RPMI8226 (cell line): ENCODE results near the gene TEKT4.
"Not testable (repeated sequence)": the region's sequence is repeated elsewhere in the genome, so short reads cannot be mapped to it uniquely, and the experiment has no call there.

Experiments
- DNase-seq: peaks from one replicate; pipeline ENCODE4 v3.0.0-alpha.2; 2015

Gene TEKT4, protein sequence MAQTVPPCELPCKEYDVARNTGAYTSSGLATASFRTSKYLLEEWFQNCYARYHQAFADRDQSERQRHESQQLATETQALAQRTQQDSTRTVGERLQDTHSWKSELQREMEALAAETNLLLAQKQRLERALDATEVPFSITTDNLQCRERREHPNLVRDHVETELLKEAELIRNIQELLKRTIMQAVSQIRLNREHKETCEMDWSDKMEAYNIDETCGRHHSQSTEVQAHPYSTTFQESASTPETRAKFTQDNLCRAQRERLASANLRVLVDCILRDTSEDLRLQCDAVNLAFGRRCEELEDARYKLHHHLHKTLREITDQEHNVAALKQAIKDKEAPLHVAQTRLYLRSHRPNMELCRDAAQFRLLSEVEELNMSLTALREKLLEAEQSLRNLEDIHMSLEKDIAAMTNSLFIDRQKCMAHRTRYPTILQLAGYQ

DNA sequence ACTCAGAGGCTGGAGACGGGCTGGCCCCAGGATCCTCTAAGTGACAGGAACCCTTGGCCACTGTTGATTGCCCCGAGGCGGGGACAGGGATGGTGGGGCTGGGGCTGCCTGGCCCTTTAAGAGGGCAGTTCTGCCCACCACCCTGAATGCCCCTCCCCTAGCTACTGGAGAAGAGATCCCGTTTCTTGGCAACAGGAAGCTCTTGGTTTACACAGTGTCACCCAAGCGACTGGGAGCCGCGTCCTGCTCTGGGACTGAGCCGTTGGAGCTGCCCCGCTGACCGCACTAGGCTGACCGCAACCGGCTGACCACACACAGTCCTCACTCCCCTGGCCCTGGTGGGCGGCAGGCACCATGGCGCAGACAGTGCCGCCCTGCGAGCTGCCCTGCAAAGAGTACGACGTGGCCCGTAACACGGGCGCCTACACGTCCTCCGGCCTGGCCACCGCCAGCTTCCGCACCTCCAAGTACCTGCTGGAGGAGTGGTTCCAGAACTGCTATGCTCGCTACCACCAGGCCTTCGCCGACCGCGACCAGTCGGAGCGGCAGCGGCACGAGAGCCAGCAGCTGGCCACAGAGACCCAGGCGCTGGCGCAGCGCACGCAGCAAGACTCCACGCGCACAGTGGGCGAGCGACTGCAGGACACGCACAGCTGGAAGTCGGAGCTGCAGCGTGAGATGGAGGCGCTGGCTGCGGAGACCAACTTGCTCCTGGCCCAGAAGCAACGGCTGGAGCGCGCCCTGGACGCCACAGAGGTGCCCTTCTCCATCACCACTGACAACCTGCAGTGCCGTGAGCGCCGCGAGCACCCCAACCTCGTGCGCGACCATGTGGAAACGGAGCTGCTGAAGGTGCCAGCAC is at the start of gene TEKT4:
TSS of gene TEKT4 (plus strand) at position 205 of the 862 bp plus-strand sequence. CDS start at position 355, 150 bp downstream.
- no peak for DNase-seq

DNA sequence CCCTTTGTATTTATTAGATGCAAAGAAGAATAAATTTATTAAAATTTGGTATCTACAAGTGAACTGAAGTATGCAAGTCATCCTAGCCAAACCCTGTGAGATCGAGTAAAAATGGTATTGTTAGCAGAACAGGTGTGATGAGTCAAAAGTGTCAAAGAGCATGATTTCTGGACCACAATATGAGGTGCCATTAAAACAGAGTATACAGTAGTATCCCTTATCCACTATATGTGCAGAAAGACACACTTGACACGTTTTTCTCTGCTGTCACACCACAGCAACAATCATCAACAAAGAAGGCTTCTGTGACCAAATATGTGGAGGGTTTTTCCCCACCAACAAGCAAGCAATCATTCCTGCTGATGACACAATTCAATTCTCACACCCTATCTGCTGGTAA is 32.0 kb upstream of the TEKT4 start:
- not testable (repeated sequence) for DNase-seq

DNA sequence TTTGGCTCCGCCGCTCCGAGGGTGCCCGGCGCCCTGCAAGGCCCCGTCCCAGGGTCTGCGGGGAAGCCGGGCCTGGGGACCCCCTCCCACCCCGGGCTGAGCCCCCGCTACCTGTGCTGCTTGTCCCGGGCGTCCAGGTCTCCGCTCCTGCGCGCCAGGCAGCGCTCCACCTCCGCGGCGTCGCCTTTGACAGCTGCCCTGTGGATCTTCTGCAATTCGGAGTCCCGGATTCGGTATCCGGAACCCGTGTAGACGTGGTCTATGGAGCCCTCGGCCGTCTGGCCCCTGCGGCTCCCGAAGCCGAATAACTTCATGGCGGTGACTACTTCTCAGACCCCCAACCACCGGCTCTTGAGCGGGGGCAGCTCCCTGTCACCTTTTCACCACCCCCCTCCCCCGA is 14.4 kb upstream of the TEKT4 start:
- DNase-seq: not testable (repeated sequence)

DNA sequence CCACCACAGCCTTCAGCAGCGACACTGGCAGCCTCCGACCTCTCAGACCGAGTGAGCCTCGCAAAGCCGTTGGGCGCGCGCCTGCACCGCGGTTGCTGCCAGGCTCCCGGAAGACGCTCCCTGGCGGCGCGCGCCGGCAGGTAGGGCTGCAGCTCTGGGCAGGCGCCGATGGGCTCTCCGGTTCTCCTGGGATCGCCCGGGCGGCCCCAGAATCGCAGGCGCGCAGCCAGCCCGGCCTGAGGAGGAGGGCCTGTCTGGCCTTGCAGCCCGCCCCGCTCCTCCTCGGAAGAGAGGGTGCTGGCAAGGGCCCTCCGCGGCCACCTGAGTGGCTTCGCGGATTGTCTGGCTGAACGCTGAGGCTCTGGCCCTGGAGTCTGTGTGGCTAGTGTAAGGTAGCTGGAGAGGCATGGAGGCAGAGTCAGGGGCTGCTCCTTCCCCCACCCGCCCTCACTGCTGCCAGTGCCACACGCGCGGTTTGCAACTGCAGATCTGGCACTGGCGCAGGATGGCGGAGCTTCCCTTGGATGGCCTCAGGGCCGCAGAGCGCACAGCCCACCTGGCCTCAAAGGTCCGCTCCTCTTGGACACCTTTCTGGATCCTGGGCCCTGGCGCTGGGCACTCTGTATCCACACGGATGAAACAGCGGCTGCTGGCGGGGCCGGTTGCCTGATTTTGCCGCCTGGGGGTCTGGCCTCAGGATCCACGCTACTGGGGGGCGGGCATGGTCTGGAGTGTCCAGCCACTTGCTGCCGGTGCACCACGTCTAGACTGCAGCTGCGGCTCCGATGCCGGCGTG is 13.7 kb upstream of the TEKT4 start:
- DNase-seq: peak; percentile 51

DNA sequence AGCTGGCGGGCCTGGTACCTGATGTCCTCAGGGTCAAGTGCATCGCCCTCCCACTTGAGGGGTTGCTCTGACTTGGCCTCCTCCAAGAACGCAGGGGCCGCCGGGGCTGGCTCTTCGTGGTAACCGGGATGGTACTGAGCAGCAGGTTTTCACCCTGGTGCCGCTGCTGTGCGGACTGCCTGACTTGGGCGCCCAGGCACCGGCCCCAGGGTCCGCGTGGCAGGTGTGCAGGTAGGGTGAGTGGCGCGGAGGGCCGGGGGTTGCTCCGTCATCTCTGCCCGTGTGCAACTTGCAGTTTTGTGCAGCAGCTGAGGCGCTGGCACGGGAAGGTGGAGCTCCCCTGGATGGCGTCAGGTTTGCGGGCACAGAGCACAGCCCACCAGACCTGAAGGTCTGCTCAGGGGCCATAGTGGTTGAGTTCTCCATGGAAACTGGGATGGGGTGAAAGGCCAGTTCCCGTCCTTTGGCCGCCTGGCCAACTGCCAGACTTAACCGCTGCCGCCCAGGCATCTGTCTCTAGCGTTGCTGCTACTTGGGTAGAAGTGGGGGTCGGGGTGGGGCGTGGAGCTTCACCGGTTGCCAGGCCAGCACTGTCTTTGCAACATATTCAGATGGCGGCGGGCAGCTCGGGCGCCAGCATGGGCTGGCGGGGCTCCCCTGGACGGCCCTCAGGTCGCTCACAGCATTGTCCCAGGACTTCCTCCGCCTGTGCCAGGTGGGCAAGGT is 12.9 kb upstream of the TEKT4 start:
- DNase-seq: not testable (repeated sequence)

DNA sequence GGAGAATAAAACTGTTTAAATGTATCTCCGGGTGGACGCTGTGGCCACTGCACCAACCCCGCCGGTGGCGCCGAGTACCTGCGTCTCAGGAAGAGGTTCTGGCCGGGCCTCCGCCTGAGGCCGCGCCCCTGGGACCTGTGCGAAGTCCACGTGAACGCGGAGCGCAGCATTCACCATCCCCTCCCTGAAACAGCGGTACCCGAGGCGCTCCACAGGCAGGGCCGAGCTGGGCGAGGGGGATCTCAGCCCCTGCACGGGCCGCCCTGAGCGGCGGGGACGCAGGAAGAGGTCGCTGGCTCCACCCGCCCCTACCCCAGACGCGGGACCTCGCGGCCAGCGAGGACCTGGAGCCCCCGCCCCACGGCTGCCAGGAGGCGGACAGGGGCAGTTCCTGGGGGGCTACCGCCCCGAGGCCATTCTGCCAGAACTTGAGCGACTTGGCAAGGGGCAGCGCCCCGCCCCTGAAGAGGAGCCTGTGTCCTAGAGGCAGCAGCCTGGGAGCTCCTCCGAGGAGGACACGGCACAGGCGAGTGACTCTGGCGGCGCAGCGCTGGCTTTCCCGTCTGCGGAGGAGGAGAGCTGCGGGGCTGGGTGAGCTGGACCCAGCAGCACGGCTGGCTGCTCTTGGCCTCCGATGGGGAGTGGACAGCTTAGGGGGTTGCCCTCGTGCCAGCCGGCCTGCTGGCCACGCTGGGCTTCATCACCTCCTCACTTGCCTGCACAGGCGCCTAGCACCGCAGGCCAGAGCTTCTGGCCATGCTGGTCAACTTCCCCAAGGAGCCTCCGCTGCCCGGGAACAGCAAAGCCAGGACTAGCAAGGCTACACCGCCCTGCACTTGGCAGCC is 9.7 kb upstream of the TEKT4 start:
- DNase-seq: no peak

DNA sequence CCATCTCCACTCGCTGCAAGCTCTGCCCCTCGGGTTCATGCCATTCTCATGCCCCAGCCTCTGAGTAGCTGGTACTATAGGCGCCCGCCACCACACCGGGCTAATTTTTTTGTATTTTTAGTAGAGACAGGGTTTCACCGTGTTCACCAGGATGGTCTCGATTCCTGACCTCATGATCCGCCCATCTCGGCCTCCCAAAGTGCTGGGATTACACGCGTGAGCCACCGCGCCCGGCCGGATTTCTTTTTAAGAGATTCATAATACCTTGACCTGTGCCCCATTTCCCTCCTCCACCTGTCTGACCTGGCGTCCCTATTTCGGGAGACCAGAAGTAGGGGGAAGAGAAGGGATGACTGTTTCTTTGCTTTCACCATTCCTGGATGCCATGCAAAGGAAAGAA is 8.3 kb upstream of the TEKT4 start:
- DNase-seq: not testable (repeated sequence)

DNA sequence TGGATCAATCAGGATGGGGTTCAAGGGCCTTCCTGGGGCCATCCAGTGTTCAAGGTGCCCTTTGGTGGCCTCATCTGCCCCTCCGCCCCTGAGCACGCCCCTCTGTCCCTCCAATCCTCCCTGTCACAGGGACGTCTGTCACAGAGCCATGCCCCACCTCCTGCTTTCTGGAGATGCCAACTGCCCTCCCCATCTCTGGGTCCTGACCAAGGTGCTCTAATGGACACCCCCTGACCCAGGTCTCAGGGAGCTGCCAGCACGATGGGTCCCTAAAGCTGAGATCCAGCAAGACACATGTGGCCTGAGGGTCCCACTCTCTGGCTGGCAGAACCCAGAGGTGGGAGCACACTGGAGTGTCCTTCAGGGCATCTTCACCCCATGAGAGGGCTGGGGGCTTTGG is 2.1 kb upstream of the TEKT4 start:
- DNase-seq: no peak

DNA sequence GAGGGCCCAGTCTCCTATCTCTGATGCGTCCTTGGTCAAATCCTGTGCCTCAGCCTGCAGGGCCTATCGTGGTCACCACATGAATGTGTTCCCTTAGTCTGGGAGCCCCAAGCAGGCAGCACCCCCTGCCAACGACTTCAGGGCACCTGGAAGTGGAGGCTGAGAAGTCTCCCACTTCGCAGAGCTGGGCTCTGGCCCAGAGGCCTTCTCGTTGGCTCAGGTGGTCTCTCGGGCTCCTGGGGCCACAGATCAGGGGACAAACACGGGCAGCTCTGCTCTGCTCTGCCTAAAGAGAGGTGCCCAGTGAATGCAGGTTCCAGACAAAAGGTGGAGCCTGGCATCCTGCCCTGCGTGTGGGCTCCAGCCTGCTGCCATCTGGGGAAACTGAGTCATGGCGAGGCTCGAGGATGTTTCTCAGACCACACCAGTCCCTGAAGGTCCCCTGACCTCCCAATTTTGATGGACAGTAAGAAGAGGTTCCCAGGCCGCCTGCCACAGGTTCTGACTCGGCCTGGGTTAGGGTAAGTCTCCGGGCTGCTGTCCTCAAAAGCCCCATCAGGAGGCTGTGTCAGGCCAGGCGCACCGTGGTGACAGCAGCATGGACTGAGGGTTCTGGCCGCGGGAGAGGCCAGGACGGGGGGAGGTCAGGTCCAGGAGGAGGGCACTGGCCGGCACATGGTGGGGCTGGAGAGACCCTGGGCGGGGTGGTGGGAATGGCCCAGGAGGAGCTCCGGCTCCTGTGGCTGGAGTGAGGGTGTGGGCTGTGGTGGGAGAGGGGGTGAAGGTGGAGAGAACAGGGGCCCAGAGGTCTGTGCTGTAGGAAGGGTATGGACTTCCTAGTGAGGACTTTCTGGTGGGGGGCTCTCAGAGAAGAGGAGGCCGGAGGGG is 1.4 kb upstream of the TEKT4 start:
- DNase-seq: no peak

DNA sequence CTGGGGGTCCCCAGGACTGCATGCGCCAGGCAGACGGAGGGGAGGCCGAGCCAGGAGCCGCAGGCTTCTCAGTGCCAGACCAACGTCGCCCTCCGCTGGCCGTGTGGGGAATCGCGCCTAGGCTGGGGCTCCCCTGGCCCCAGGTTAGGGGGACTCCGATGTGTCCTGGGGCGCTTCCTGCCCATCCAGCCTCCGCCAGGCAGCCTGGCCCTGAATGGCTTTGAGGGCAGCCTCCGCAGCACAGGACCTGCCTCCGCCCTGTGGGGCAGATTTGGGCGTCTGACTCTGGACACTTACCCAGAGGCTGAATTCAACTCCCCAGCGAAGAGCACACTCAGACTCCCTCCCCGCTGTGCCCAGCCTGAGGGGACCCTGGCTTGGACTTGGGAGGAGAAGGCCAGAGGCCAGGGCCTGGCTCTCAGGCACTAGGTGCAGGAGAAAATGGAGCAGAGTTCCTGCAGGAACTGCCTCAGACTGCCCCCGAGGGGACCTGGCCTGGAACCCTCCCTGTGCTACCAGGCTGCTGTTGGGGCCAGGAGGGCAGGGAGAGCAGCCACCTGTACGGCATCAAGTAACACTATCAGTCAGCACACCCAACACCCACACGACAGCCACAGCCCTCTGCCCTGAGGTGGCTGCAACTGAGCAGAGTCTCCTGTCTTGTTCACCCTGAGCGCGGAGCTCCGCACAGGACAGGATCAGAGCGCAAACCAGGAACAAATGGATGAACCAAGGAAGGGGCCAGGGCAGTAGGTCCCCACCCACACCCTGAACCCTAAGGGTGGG is 597 bp upstream of the TEKT4 start:
- peak; percentile 41 for DNase-seq

DNA sequence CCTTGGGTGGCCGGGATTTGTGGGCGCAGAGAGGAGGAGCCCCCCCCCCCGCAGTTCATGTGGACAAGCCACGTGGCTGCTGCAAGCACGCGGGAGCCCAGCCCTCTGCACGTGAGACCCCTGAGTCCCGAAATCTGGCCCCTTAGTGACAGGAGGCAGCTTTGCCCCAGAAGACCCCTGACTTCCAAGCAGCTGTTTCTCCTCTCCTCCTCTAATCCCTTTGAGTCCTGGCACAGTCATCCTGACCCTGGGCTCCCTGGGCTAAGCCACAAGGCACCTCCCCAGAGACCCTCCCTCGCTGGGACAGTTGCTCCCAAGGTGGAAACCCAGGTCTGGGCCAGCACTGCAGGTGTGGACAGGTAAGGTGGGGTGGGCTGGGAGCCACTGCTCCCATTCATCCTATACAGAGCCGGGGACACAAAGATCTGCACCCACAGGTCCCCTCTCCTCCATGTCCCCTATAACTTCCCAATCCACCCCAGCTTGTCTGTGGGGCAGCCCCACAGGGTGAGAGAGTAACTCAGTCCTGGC is 923 bp downstream of the TEKT4 start:
- DNase-seq: no peak

DNA sequence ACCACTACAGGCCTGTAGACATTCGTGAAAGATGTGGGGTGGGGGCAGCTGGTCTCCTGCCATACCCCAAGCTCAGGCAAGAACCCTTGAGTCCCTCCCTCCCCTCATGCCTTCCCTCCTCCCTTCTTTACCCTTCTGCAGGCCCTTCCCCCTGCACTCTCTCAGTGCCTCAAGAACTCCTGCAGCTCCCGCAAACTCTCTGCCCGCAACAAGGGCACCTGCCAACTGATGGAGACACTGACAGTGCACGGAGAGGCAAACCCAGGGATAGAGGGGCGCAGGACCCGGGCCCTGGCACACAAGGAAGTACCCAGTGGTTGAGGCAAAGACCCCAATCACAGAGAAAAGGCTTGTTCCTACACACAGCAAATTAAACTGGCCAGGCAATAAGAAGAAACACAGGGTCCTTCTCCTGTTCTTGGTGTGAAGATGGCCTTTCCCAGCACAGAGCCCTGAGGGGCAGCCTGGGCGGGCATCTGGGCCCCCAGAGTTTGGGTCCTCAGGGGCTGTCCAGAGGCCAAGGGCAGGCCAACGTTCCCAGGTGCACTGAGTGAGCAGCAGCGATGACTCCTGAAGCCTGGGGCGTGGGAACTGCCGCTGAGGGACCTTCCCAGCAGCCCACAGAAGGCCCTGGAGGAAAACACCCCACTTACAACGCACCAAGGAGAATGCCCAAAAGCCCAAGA is 1.6 kb downstream of the TEKT4 start:
- DNase-seq: no peak

DNA sequence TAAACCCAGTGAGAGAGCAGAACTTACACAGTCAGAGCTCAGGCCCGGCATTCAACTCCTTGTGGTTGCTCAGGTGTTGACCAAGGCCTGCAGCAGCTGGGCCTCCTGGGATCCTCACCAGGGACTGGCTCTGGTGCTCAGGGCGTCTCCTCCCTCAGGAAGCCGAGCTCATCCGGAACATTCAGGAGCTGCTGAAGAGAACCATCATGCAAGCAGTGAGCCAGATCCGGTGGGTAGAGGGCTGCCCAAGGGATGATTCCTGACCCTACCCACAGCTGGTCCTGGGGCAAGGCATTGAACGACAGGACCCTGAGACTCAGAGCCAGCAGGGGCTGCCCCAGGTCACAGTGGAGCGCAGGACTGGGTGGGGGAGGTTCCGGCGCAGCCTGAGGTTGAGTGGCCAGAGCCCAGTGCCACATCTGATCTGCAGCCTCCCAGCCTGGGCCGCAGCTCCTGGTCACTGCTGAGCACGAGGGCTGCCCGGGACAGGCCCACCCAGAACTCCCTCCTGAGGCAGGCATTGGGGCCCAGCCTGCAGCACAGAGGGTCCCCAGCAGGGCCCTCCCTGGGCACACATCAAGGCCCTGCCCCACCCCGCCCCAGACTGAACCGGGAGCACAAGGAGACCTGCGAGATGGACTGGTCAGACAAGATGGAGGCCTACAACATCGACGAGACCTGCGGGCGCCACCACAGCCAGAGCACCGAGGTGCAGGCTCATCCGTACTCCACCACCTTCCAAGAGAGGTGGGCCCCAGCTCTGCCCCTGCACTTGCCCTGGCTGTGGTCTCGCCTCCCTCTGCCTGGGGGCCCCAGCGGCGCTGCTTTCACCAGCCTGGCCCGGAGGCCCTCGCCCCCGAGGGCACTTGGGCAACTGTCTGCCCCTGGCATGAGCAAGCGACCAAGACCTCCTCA is 2.4 kb downstream of the TEKT4 start:
- no peak for DNase-seq

DNA sequence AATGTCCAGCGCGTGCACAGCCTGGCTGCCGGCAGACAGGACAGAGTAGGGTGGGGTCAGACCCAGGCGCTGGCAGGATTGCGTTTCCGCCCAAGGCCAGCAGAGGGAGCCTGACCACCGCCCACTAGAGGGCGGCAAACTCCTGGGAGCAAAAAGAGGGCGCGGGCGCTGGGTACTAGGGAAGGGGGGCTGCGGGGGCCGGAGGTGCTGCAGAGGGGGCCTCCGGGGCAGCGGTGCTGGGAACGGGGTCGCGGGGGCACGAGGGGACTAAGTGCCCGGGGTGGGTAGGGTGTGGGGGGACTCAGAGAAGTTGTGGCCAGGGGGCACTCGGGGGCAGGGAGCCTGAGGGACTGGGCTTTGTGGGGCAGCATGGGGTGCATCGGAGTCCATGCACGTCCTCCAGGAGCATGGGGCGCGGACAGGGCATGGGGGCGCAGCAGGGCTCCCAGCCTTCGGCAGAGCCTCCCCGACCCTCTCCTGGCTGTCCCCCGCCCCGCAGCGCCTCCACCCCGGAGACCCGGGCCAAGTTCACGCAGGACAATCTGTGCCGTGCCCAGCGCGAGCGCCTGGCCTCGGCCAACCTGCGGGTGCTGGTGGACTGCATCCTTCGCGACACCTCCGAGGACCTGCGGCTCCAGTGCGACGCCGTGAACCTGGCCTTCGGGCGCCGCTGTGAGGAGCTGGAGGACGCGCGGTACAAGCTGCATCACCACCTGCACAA is 3.2 kb downstream of the TEKT4 start:
- peak; percentile 64 for DNase-seq

DNA sequence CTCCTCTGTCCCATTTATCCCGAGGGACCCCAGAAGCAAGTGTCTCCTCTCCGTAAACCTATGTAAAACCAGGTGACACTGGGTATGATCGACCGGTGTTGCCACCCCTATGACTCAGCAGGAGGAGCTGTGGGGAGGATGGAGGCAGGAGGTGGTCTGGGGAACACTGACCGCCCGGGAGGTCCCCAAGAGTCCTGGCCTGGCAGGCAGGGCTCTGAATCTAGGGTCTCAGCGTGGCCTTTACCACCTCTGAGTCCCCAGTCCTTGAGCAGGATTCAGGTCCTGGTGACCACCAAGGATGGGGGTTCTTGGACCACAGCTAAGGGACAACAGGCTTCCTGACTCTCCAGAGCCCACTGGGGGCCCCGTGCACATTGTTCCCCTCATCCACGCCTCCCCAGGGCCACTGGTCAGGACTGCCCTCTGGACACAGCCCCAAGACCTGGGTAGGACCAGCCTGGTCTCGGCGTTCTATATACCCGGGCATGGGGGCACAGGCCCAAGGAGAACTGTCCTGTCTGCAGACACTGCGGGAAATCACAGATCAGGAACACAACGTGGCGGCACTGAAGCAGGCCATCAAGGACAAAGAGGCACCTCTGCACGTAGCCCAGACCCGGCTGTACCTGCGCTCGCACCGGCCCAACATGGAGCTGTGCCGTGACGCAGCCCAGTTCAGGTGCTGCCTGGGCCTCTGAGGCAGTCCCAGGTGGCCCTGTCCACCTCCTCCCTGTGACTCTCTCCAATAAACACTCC is 4.0 kb downstream of the TEKT4 start:
- DNase-seq: no peak
